H1 (cell line): ENCODE results near the gene MPHOSPH10. TPM values are rescaled to one million over a fixed set of nuclear protein-coding genes. Genes with fewer than 3 reads are reported as not detected.

Experiments used
- CTCF ChIA-PET: fragments of 300-600 bp; sonication (Branson Sonifier 250); formaldehyde crosslinking; loops from one replicate; lab custom pipeline; 2021; ENCODE audit not compliant: partially characterized antibody; lab: Charles Lee
- POLR2A ChIA-PET: fragments of 300-600 bp; sonication (Branson Sonifier 250); formaldehyde crosslinking; loops from one replicate; lab custom pipeline; 2021; ENCODE audit warnings: inconsistent platforms; ENCODE audit not compliant: partially characterized antibody; lab: Charles Lee
- DNase-seq, 2 experiments: peaks; one replicate each; pipeline versions ENCODE4 v3.0.0 to v3.0.0-alpha.2; 2010 to 2022; ENCODE audit warnings: low spot score in 2 of 2, low read depth in 1 of 2, mixed read lengths in 1 of 2
- FAIRE-seq: peaks from 2 replicates; lab custom pipeline; 2011; peaks lifted over from hg19 to GRCh38; lab: Jason Lieb, UNC
- H2AFZ ChIP-seq: 2 replicates; pipeline ENCODE4 v1.8.1; 2012; ENCODE audit warnings: low read length, inconsistent platforms
- H2AK5ac ChIP-seq: 2 replicates; pipeline ENCODE4 v1.6.1; 2013; ENCODE audit warnings: low read depth, low read length
- H2BK120ac ChIP-seq: replicated peaks from 2 replicates; pipeline ENCODE3; 2013; ENCODE audit warnings: low read depth, low read length, inconsistent platforms
- H2BK12ac ChIP-seq: 2 replicates; pipeline ENCODE4 v1.6.1; 2013; ENCODE audit warnings: low read depth, low read length
- H2BK15ac ChIP-seq: 2 replicates; pipeline ENCODE4 v1.6.1; 2013; ENCODE audit warnings: low read length
- H2BK20ac ChIP-seq: 2 replicates; pipeline ENCODE4 v1.6.1; 2013; ENCODE audit warnings: low read length
- H2BK5ac ChIP-seq: 2 replicates; pipeline ENCODE4 v1.6.1; 2013; ENCODE audit warnings: low read depth, low read length
- H3K14ac ChIP-seq: 2 replicates; pipeline ENCODE4 v1.6.1; 2013; ENCODE audit warnings: inconsistent platforms; ENCODE audit not compliant: insufficient read length
- H3K18ac ChIP-seq: 2 replicates; pipeline ENCODE4 v1.6.1; 2013; ENCODE audit warnings: low read length; ENCODE audit errors: extremely low read depth
- H3K23ac ChIP-seq: 2 replicates; pipeline ENCODE4 v1.6.1; 2013; ENCODE audit warnings: inconsistent platforms; ENCODE audit not compliant: insufficient read length
- H3K23me2 ChIP-seq: 2 replicates; pipeline ENCODE4 v1.6.1; 2013; ENCODE audit warnings: low read depth, low read length
- H3K27ac ChIP-seq: 2 replicates; pipeline ENCODE4 v1.6.1; 2011; ENCODE audit warnings: low read depth, low read length, inconsistent platforms
- H3K27me3 ChIP-seq, 4 experiments: replicated peaks in 1 of 4; 1 replicate in 1 of 4; 2 replicates in 3 of 4; pipeline versions ENCODE4 v1.6.1 to v1.8.1; 2011 to 2013; ENCODE audit warnings: low read length in 3 of 4, mild to moderate bottlenecking in 3 of 4, inconsistent platforms in 2 of 4, mixed read lengths in 2 of 4, moderate library complexity in 1 of 4; ENCODE audit not compliant: control insufficient read depth in 3 of 4, insufficient read depth in 3 of 4; ENCODE audit errors: extremely low read depth in 1 of 4
- H3K36me3 ChIP-seq, 4 experiments: 2 replicates each; pipeline versions ENCODE4 v1.6.1 to v1.8.1; 2011 to 2013; ENCODE audit warnings: mild to moderate bottlenecking in 4 of 4, low read length in 3 of 4, moderate library complexity in 2 of 4, control low read depth in 1 of 4, inconsistent platforms in 1 of 4; ENCODE audit not compliant: insufficient read depth in 4 of 4, control insufficient read depth in 2 of 4
- H3K4ac ChIP-seq: replicated peaks from 2 replicates; pipeline ENCODE3; 2013; ENCODE audit warnings: low read length, low read depth, mixed read lengths, inconsistent platforms; ENCODE audit not compliant: insufficient read length
- H3K4me1 ChIP-seq, 4 experiments: replicated peaks in 1 of 4; 1 replicate in 1 of 4; 2 replicates in 3 of 4; pipeline versions ENCODE4 v1.6.1 to v1.8.1; 2011 to 2013; ENCODE audit warnings: low read length in 3 of 4, inconsistent platforms in 2 of 4, mixed read lengths in 1 of 4; ENCODE audit not compliant: insufficient read depth in 4 of 4, control insufficient read depth in 3 of 4
- H3K4me2 ChIP-seq, 2 experiments: 2 replicates each; pipeline versions ENCODE4 v1.6.1 to v1.8.1; 2011 to 2013; ENCODE audit warnings: low read depth in 2 of 2, low read length in 2 of 2, control low read depth in 1 of 2, inconsistent platforms in 1 of 2, mild to moderate bottlenecking in 1 of 2; ENCODE audit not compliant: insufficient read depth in 1 of 2
- H3K4me3 ChIP-seq, 4 experiments: fragments of 200-600, 300-600 bp in 1 of 4; sonication (generic), shearing (Covaris generic), sonication (Bioruptor Twin) in 1 of 4; 2 replicates each; pipeline versions ENCODE4 v1.5.1 to v1.8.1; 2011 to 2016; ENCODE audit warnings: low read length in 4 of 4, low read depth in 3 of 4, control low read depth in 2 of 4, inconsistent platforms in 2 of 4, mild to moderate bottlenecking in 2 of 4, mixed read lengths in 1 of 4, moderate library complexity in 1 of 4; ENCODE audit not compliant: insufficient read depth in 2 of 4; ENCODE audit errors: extremely low read depth in 1 of 4
- H3K56ac ChIP-seq: replicated peaks from 2 replicates; pipeline ENCODE3; 2013; ENCODE audit warnings: low read depth, mild to moderate bottlenecking, mixed read lengths, low read length, inconsistent platforms; ENCODE audit not compliant: insufficient read length
- H3K79me1 ChIP-seq: 2 replicates; pipeline ENCODE4 v1.6.1; 2013; ENCODE audit warnings: low read depth, low read length, control low read depth
- H3K79me2 ChIP-seq, 2 experiments: 2 replicates each; pipeline versions ENCODE4 v1.6.1 to v1.8.1; 2012 to 2013; ENCODE audit warnings: low read length in 2 of 2, mild to moderate bottlenecking in 2 of 2, inconsistent platforms in 1 of 2; ENCODE audit not compliant: insufficient read depth in 2 of 2, control insufficient read depth in 1 of 2
- H3K9ac ChIP-seq, 4 experiments: replicated peaks in 1 of 4; 1 replicate in 1 of 4; 2 replicates in 3 of 4; pipeline versions ENCODE4 v1.6.1 to v1.8.1; 2011 to 2013; ENCODE audit warnings: low read depth in 3 of 4, low read length in 3 of 4, control low read depth in 2 of 4, mild to moderate bottlenecking in 2 of 4, moderate library complexity in 2 of 4, inconsistent platforms in 1 of 4; ENCODE audit errors: extremely low read depth in 1 of 4
- H3K9me3 ChIP-seq, 2 experiments: 2 replicates each; pipeline versions ENCODE4 v1.6.1 to v1.8.1; 2012 to 2013; ENCODE audit warnings: mild to moderate bottlenecking in 2 of 2, moderate library complexity in 2 of 2, control low read depth in 1 of 2, inconsistent platforms in 1 of 2, low read depth in 1 of 2, low read length in 1 of 2, mixed read lengths in 1 of 2; ENCODE audit not compliant: insufficient read depth in 2 of 2
- H4K20me1 ChIP-seq, 2 experiments: replicated peaks in 1 of 2; 2 replicates each; pipeline versions ENCODE3 to v1.8.1; 2011 to 2013; ENCODE audit warnings: inconsistent platforms in 2 of 2, low read length in 2 of 2, mild to moderate bottlenecking in 1 of 2; ENCODE audit not compliant: insufficient read depth in 2 of 2, control insufficient read depth in 1 of 2
- H4K5ac ChIP-seq: 2 replicates; pipeline ENCODE4 v1.6.1; 2013; ENCODE audit warnings: low read length, low read depth, mixed read lengths, inconsistent platforms; ENCODE audit not compliant: insufficient read length
- H4K8ac ChIP-seq: 2 replicates; pipeline ENCODE4 v1.8.0; 2013; ENCODE audit warnings: mild to moderate bottlenecking, moderate library complexity, low read length, inconsistent platforms; ENCODE audit not compliant: insufficient read depth; ENCODE audit errors: extremely low read depth
- H4K91ac ChIP-seq: replicated peaks from 2 replicates; pipeline ENCODE3; 2013; ENCODE audit warnings: low read length, mixed read lengths, inconsistent platforms; ENCODE audit not compliant: insufficient read length
- CBX8 ChIP-seq: fragments of 300-800, 300-1000 bp; sonication (generic); IDR thresholded peaks from 2 replicates; pipeline ENCODE4 v1.7.1; 2016; ENCODE audit warnings: low read depth, low read length, borderline replicate concordance
- HDAC2 ChIP-seq, 2 experiments: fragments of 300-600 bp in 1 of 2; sonication (generic) in 1 of 2; IDR thresholded peaks; 2 replicates each; pipeline ENCODE4 v1.6.1; 2011 to 2012; ENCODE audit warnings: low read depth in 2 of 2, low read length in 2 of 2, mild to moderate bottlenecking in 2 of 2, moderate library complexity in 2 of 2, borderline replicate concordance in 1 of 2, inconsistent platforms in 1 of 2
- NANOG ChIP-seq: IDR thresholded peaks from 2 replicates; pipeline ENCODE4 v1.6.1; 2011; ENCODE audit warnings: low read length, low read depth, mild to moderate bottlenecking, inconsistent platforms; ENCODE audit not compliant: insufficient read depth, poor library complexity, severe bottlenecking
- SIX5 ChIP-seq: IDR thresholded peaks from 2 replicates; pipeline ENCODE4 v1.6.1; 2011; ENCODE audit warnings: mild to moderate bottlenecking, low read depth, low read length
- WGBS, 2 experiments: shearing (Covaris generic) in 1 of 2; methylation state at CpG; one replicate each; pipeline versions ENCODE4 v1.1.6 to v1.1.7; 2013 to 2015; ENCODE audit warnings: low lambda C conversion rate in 2 of 2, mixed read lengths in 2 of 2, inconsistent platforms in 1 of 2, low coverage in 1 of 2, missing lambda C conversion rate in 1 of 2; ENCODE audit not compliant: insufficient replicate concordance in 2 of 2, insufficient coverage in 1 of 2, insufficient read length in 1 of 2; ENCODE audit errors: extremely low coverage in 1 of 2, missing lambda C conversion rate in 1 of 2; 5-methylcytosine and 5-hydroxymethylcytosine counted together
- long read RNA-seq, 2 experiments: library from RNA in 1 of 2; library from capped mRNA in 1 of 2; stranded (forward); transcript quantifications; one replicate each; pipeline ENCODE4 v2.0.0, GENCODE V29; 2021; ENCODE audit warnings: inconsistent platforms in 1 of 2
- polyA minus RNA-seq, 3 experiments: library from RNA; depleted of rRNA, polyadenylated mRNA; stranded (reverse); fragments of >200 nt; gene quantifications; 1 replicate in 2 of 3; 2 replicates in 1 of 3; pipeline ENCODE4 v1.2.3, GENCODE V29; 2011
- polyA plus RNA-seq, 7 experiments: library from polyadenylated mRNA; depleted of rRNA in 3 of 7; stranded (reverse) in 5 of 7; unstranded in 2 of 7; fragments of >200 nt in 5 of 7; fragments of 200-250 nt in 2 of 7; gene quantifications; 1 replicate in 5 of 7; 2 replicates in 1 of 7; 4 replicates in 1 of 7; pipeline versions ENCODE4 v1.2.1 to v1.2.3, GENCODE V29; 2011 to 2013; ENCODE audit warnings: missing spikeins in 2 of 7, mixed read lengths in 2 of 7
- total RNA-seq: library from RNA; stranded (reverse); fragmentation: NEBNext Ultra II Directional; extraction: Animal tissue kit (Norgen Biotek cat#: 25700); gene quantifications from 2 replicates; pipeline ENCODE4 v1.2.1, GENCODE V29; 2021

Gene MPHOSPH10, protein sequence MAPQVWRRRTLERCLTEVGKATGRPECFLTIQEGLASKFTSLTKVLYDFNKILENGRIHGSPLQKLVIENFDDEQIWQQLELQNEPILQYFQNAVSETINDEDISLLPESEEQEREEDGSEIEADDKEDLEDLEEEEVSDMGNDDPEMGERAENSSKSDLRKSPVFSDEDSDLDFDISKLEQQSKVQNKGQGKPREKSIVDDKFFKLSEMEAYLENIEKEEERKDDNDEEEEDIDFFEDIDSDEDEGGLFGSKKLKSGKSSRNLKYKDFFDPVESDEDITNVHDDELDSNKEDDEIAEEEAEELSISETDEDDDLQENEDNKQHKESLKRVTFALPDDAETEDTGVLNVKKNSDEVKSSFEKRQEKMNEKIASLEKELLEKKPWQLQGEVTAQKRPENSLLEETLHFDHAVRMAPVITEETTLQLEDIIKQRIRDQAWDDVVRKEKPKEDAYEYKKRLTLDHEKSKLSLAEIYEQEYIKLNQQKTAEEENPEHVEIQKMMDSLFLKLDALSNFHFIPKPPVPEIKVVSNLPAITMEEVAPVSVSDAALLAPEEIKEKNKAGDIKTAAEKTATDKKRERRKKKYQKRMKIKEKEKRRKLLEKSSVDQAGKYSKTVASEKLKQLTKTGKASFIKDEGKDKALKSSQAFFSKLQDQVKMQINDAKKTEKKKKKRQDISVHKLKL
- total RNA-seq, result 39.1 and 42.8 TPM in 2 replicates
- 4.0 and 4.5 TPM in 2 replicates for polyA plus RNA-seq (2011; rRNA removed)
- polyA plus RNA-seq (2011; cell fraction: cytosol; rRNA removed), result 15.0 TPM
- polyA plus RNA-seq (2011; cell fraction: nucleus; rRNA removed), result 5.1 TPM
- polyA plus RNA-seq (2012, experiment 1 of 2), result 13.8 to 32.5 TPM (median 16.9 TPM) in 4 replicates
- polyA plus RNA-seq (2012, experiment 2 of 2), result 2.8 TPM
- polyA plus RNA-seq (2013, experiment 1 of 2), result 44.7 TPM
- polyA plus RNA-seq (2013, experiment 2 of 2), result 43.6 TPM
- polyA minus RNA-seq (2011; rRNA and poly(A)+ RNA removed), result 4.1 and 4.6 TPM in 2 replicates
- 9.7 TPM for polyA minus RNA-seq (2011; cell fraction: cytosol; rRNA and poly(A)+ RNA removed)
- polyA minus RNA-seq (2011; cell fraction: nucleus; rRNA and poly(A)+ RNA removed), result 13.5 TPM
- long read RNA-seq, experiment 1, partial matches to known transcripts, result 8 of 10 reads
- long read RNA-seq, experiment 1, other reads (novel, unspliced or antisense), result 1 of 10 reads
- long read RNA-seq, experiment 2, transcript MPHOSPH10-201 (11 exons, 2,484 nt), result major isoform, 49 of 92 reads
- long read RNA-seq, experiment 2, partial matches to known transcripts, result 35 of 92 reads
- long read RNA-seq, experiment 2, other reads (novel, unspliced or antisense), result 6 of 92 reads

DNA sequence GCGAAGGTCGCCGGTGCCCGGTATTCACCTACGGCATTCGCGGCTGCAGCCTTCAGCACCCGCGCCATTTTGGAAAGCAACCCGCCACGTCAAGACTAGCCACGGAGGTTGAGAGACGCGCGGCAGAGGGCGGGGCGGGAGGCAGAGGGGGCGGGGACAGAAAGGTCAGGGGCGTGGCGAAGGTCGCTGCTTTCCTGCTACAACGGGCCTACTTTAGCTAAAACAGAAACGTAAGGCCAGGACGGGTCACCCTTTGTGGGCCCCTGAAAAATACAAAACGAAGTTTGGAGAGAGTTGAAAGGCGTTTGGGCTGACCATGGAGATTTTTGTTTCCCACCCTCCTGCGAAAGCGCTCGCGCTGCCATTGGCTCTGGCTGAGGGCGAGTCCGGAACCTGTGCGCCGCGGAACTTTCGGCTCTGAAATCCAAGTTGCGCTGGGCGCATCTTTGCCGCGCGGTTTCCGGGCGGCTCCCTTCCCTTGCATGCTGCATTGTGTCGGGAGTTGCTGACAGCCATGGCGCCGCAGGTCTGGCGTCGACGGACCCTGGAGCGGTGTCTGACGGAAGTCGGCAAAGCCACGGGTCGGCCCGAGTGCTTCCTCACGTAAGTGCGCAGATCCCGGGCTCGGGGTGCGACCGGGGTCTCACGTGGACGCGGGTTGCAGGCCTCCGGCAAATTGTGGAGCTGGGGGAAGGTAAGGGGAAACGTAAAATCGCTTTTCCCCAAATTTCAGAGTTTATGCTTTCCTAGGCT is at the start of gene MPHOSPH10, which contains the start of gene MCEE:
Gene MPHOSPH10 (plus strand): TSS at position 483 of the 753 bp plus-strand sequence. CDS start 32 bp downstream, at position 515.
Gene MCEE (minus strand): TSS at position 78 of the 753 bp plus-strand sequence. CDS start 10 bp downstream, at position 68.
- H3K23ac ChIP-seq, result no peak within 1 kb of the TSS
- 0 out of 2 replicates have a peak within 1 kb of the TSS, but pooled peaks have one; percentile 28 for H2AK5ac ChIP-seq
- no peak within 1 kb of the TSS for H2BK120ac ChIP-seq
- peaks cover 0 to 3% of the 10 kb centered on the region in 2 experiments for H4K20me1 ChIP-seq
- FAIRE-seq (no peak), DNase-seq (peak; percentile 83 to 94)
- peak within 1 kb of the TSS; percentile 88 for H4K91ac ChIP-seq
- ChIA-PET POLR2A (interaction anchor here (0.9 to 2.7 kb wide), 16 partner anchors 9 to 146 kb away, joined by 3 to 17 read pairs (median 6); partner anchors contain the start of gene NAGK), CTCF (interaction anchor here (0.5 to 3.6 kb wide), 6 partner anchors 18 to 167 kb away, joined by 3 to 28 read pairs (median 3); no protein-coding TSS in a partner anchor)
- peaks cover 5% of the 10 kb centered on the region for H3K23me2 ChIP-seq
- no peak within 1 kb of the TSS; the same call in 1 of the 2 replicates for H2BK20ac ChIP-seq
- peak within 1 kb of the TSS; percentile 63 to 84 for H3K4me2 ChIP-seq
- H3K27ac ChIP-seq, result peak within 1 kb of the TSS; percentile 80
- H3K4me1 ChIP-seq, result no peaks in the 10 kb centered on the region
- WGBS, 2 experiments, result 0% methylated on average over 54 of the region's 67 CpGs; no CpG with 5 or more reads in 1 of the 2 experiments
- H3K79me2 ChIP-seq, result peaks cover 0 to 51% of the 10 kb centered on the region in 2 experiments
- H3K4me3 ChIP-seq, result peak within 1 kb of the TSS; percentile 83 to 98 (median 92)
- peak within 1 kb of the TSS; percentile 64 to 92 (median 88) for H3K9ac ChIP-seq
- peak within 1 kb of the TSS; percentile 97 for H4K8ac ChIP-seq
- no peak within 1 kb of the TSS for H3K14ac ChIP-seq
- H3K27me3 ChIP-seq, result no peaks in the 10 kb centered on the region
- peak within 1 kb of the TSS; percentile 96 for H2AFZ ChIP-seq
- H4K5ac ChIP-seq, result peak within 1 kb of the TSS; percentile 97
- peak within 1 kb of the TSS; percentile 93 for H2BK5ac ChIP-seq
- no peak within 1 kb of the TSS for H3K4ac ChIP-seq
- H3K18ac ChIP-seq, result peak within 1 kb of the TSS; percentile 96
- H3K9me3 ChIP-seq, result no peaks in the 10 kb centered on the region
- H2BK12ac ChIP-seq, result peak within 1 kb of the TSS; percentile 69
- H3K79me1 ChIP-seq, result no peaks in the 10 kb centered on the region; the same call in 1 of the 2 replicates
- H3K36me3 ChIP-seq, result peaks cover 0 to 24% (median 11%) of the 10 kb centered on the region in 4 experiments; a peak in 6 of 8 replicates
- H3K56ac ChIP-seq, result peak within 1 kb of the TSS; percentile 96
- H2BK15ac ChIP-seq, result peak within 1 kb of the TSS; percentile 99
- TF ChIP-seq SIX5 (peak; percentile 17; the same call in 1 of the 2 replicates), NANOG (no peak), CBX8 (no peak), HDAC2 (IDR thresholded peaks at IDR 0.05; ENCODE audit: borderline replicate concordance in 1 of 2, low read depth in 2 of 2, low read length in 2 of 2) (peak; percentile 68 to 77; a peak in 2 of 4 replicates)
